HepG2 (cell line): ENCODE data around the gene GNG7. TPM values are rescaled to one million over a fixed set of nuclear protein-coding genes. Genes with fewer than 3 reads are reported as not detected.

ENCODE experiments used
- AKNA ChIP-seq: sonication (generic); formaldehyde crosslinking; IDR thresholded peaks from 2 replicates; pipeline ENCODE4 v1.4.0; 2020; ENCODE audit warnings: missing genetic modification reagents, borderline replicate concordance
- ATF6 ChIP-seq: sonication (generic); formaldehyde crosslinking; conservative IDR thresholded peaks from 2 replicates; pipeline ENCODE4 v1.4.0; 2020; ENCODE audit warnings: missing genetic modification reagents
- EED ChIP-seq: sonication (generic); formaldehyde crosslinking; IDR thresholded peaks from 2 replicates; pipeline ENCODE4 v1.5.0; 2020; ENCODE audit warnings: mild to moderate bottlenecking, missing genetic modification reagents
- HNF1A ChIP-seq, 2 experiments: sonication (generic) in 1 of 2; formaldehyde crosslinking in 1 of 2; IDR thresholded peaks; 2 replicates each; pipeline versions ENCODE4 v1.4.0 to v1.6.1; 2016 to 2020; ENCODE audit warnings: borderline replicate concordance in 1 of 2, low read depth in 1 of 2, mild to moderate bottlenecking in 1 of 2, missing genetic modification reagents in 1 of 2
- JUND ChIP-seq: sonication (generic); formaldehyde crosslinking; IDR thresholded peaks from 2 replicates; pipeline ENCODE4 v1.8.0; 2022; ENCODE audit warnings: mild to moderate bottlenecking, missing genetic modification reagents
- NFIC ChIP-seq: IDR thresholded peaks from 2 replicates; pipeline ENCODE4 v1.6.1; 2012; ENCODE audit warnings: mild to moderate bottlenecking, low read length, inconsistent platforms
- NR0B2 ChIP-seq: sonication (generic); formaldehyde crosslinking; IDR thresholded peaks from 2 replicates; pipeline ENCODE4 v1.4.0; 2020; ENCODE audit warnings: mild to moderate bottlenecking, missing genetic modification reagents
- RXRB ChIP-seq: IDR thresholded peaks from 2 replicates; pipeline ENCODE4 v1.6.1; 2016; ENCODE audit warnings: borderline replicate concordance, missing genetic modification reagents, missing compliant biosample characterization
- SP5 ChIP-seq: IDR thresholded peaks from 2 replicates; pipeline ENCODE4 v1.6.1; 2016; ENCODE audit warnings: low read depth, borderline replicate concordance
- THRA ChIP-seq: sonication (generic); formaldehyde crosslinking; IDR thresholded peaks from 2 replicates; pipeline ENCODE4 v1.4.0; 2020; ENCODE audit warnings: missing genetic modification reagents, borderline replicate concordance
- ZMYM4 ChIP-seq: sonication (generic); formaldehyde crosslinking; IDR thresholded peaks from 2 replicates; pipeline ENCODE4 v1.8.1; 2023; ENCODE audit warnings: mild to moderate bottlenecking, missing genetic modification reagents
- ZNF446 ChIP-seq: sonication (generic); formaldehyde crosslinking; IDR thresholded peaks from 2 replicates; pipeline ENCODE4 v1.5.0; 2020; ENCODE audit warnings: mild to moderate bottlenecking, missing genetic modification reagents
- ZNF484 ChIP-seq: sonication (generic); formaldehyde crosslinking; IDR thresholded peaks from 2 replicates; pipeline ENCODE4 v1.5.1; 2020; ENCODE audit warnings: mild to moderate bottlenecking, low read depth, missing genetic modification reagents, borderline replicate concordance
- ZNF562 ChIP-seq: sonication (generic); formaldehyde crosslinking; IDR thresholded peaks from 2 replicates; pipeline ENCODE4 v1.8.0; 2022; ENCODE audit warnings: missing genetic modification reagents, borderline replicate concordance
- polyA plus RNA-seq, 8 experiments: library from polyadenylated mRNA; depleted of rRNA in 3 of 8; stranded (reverse) in 7 of 8; unstranded in 1 of 8; fragments of >200 nt; fragmentation: Illumina TruSeq in 4 of 8; extraction: Trizol in 4 of 8; gene quantifications; 2 replicates each; pipeline versions ENCODE4 v1.2.1 to v1.2.3, GENCODE V29; 2011 to 2016; ENCODE audit warnings: low read depth in 4 of 8, missing spikeins in 1 of 8, mixed read lengths in 1 of 8; ENCODE audit not compliant: insufficient read depth in 1 of 8
- total RNA-seq, 5 experiments: library from RNA; depleted of rRNA; stranded (reverse); fragments of >200 nt; fragmentation: Illumina TruSeq; extraction: Trizol; gene quantifications; 2 replicates each; pipeline ENCODE4 v1.2.3, GENCODE V29; 2016; ENCODE audit warnings: low read depth in 1 of 5

Gene GNG7
- total and polyA plus RNA-seq, 2 of the 13 experiments (the other 11 are each of a cell fraction or from before 2014, with no cell fraction given): 1.4 to 3.3 TPM

- TF ChIP-seq HNF1A (IDR thresholded peaks at IDR 0.05; ENCODE audit: low read depth) (peak; percentile 95), HNF1A (CRISPR knock-in tag; IDR thresholded peaks at IDR 0.05; ENCODE audit: borderline replicate concordance) (peak; percentile 93; the same call in 1 of the 2 replicates), NFIC (no peak), ZMYM4 (no peak), ZNF446 (CRISPR knock-in tag) (no peak), RXRB (CRISPR knock-in tag) (peak; percentile 72; the same call in 1 of the 2 replicates), NR0B2 (CRISPR knock-in tag) (no peak), ATF6 (CRISPR knock-in tag) (no peak), AKNA (CRISPR knock-in tag) (no peak), ZNF484 (CRISPR knock-in tag) (no peak), JUND (no peak), SP5 (CRISPR knock-in tag) (no peak), EED (CRISPR knock-in tag) (no peak), THRA (CRISPR knock-in tag) (peak; percentile 52; the same call in 1 of the 2 replicates), ZNF562 (no peak)
Observed at GRCh38 chr19:2591537-2592291, 110.8 kb downstream of the GNG7 start (continued).
